C4-2B (cell line): ENCODE measurements around the gene SNED1.

Experiments
- CTCF ChIP-seq: fragments of 450-650 bp; conservative IDR thresholded peaks from 2 replicates; pipeline ENCODE4 v1.5.1; 2017; ENCODE audit warnings: mild to moderate bottlenecking
- ZFX ChIP-seq: fragments of 450-650 bp; IDR thresholded peaks from 2 replicates; pipeline ENCODE4 v1.6.1; 2017

DNA sequence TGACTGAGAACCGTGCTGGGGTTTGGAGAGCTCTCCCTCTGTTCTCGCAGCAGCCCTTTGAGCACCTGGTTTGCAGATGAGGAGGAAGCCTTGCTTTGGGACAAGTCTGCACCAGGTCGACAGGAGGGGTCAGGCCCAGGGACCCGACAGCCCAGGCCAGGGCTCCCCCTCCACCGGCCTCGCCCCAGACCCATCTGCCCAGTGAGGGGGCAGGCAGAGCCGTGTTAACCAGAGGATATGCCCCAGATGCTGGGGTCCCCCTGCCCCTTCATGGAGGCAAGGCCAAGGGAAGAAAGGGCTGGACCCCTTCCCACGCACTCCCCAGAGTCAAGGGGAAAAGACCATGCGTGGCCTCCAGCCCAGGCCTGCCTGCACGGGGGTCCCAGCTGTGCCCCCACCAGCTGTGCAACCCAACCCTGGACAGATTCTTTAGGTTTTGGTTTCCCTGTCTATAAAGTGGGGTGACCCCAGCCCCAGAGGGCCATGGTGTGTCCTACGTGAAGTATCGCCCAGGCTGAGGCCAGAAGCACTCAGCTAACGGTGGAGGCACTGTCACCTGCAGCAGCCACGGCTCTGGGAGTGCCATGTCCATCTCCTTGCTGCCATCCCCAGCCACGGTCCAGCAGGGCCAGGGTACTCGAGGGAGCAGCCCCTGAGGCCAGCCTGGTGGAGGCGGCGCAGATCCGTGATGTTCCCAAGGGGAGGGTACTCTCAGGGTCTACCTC, 4.8 kb upstream of the SNED1 start:
- TF ChIP-seq CTCF, result no peak
- TF ChIP-seq ZFX, result no peak
